HG03457 (cell line): ENCODE results near the gene DNAJB9.
"Not testable (repeated sequence)": the region's sequence is repeated elsewhere in the genome, so short reads cannot be mapped to it uniquely, and the experiment has no call there.

ENCODE experiments used
- ATAC-seq: cut with Tn5 transposase; IDR thresholded peaks from one replicate; pipeline ENCODE4 v1.9.1; 2021; ENCODE audit warnings: moderate number of reproducible peaks; ENCODE audit not compliant: unreplicated experiment

Gene DNAJB9

GRCh38 chr7:108569381-108570145 lies at the start of gene DNAJB9, which contains the start of gene THAP5:
TSS of gene DNAJB9 (plus strand) at chr7:108569874. CDS start at chr7:108571727, 1,853 bp downstream.
TSS of gene THAP5 (minus strand) at chr7:108569706. CDS start at chr7:108569569, 137 bp downstream.
- ATAC-seq, result peak; percentile 98

- no peak for ATAC-seq
Observed at GRCh38 chr7:108522780-108523179, 46.9 kb upstream of the DNAJB9 start.

GRCh38 chr7:108525327-108525984 lies 44.2 kb upstream of the DNAJB9 start:
- ATAC-seq, result peak; percentile 38

- ATAC-seq, result peak; percentile 94
Observed at GRCh38 chr7:108525985-108526767, 43.5 kb upstream of the DNAJB9 start, which contains the start of gene PNPLA8. TSS of gene PNPLA8 (minus strand) at chr7:108526135. CDS start at chr7:108515491, 10,644 bp downstream.

GRCh38 chr7:108526768-108527017 lies 43.0 kb upstream of the DNAJB9 start:
- ATAC-seq, result no peak

- no peak for ATAC-seq
Observed at GRCh38 chr7:108528183-108528712, 41.4 kb upstream of the DNAJB9 start.

- no peak for ATAC-seq
Observed at GRCh38 chr7:108529341-108529740, 40.3 kb upstream of the DNAJB9 start.

- no peak for ATAC-seq
Observed at GRCh38 chr7:108533712-108534111, 36.0 kb upstream of the DNAJB9 start.

GRCh38 chr7:108535257-108535656 lies 34.4 kb upstream of the DNAJB9 start:
- no peak for ATAC-seq

- ATAC-seq, result no peak
Observed at GRCh38 chr7:108535744-108536143, 33.9 kb upstream of the DNAJB9 start.

- no peak for ATAC-seq
Observed at GRCh38 chr7:108537229-108537628, 32.4 kb upstream of the DNAJB9 start.

- ATAC-seq, result not testable (repeated sequence)
Observed at GRCh38 chr7:108538236-108538635, 31.4 kb upstream of the DNAJB9 start.

GRCh38 chr7:108538685-108539084 lies 31.0 kb upstream of the DNAJB9 start:
- ATAC-seq, result not testable (repeated sequence)

GRCh38 chr7:108541478-108541877 lies 28.2 kb upstream of the DNAJB9 start:
- ATAC-seq, result no peak

- not testable (repeated sequence) for ATAC-seq
Observed at GRCh38 chr7:108548141-108548896, 21.4 kb upstream of the DNAJB9 start.

GRCh38 chr7:108556665-108557064 lies 13.0 kb upstream of the DNAJB9 start:
- not testable (repeated sequence) for ATAC-seq

- ATAC-seq, result no peak
Observed at GRCh38 chr7:108557191-108557590, 12.5 kb upstream of the DNAJB9 start.

- ATAC-seq, result no peak
Observed at GRCh38 chr7:108557617-108558016, 12.1 kb upstream of the DNAJB9 start.

- no peak for ATAC-seq
Observed at GRCh38 chr7:108559253-108559652, 10.4 kb upstream of the DNAJB9 start.

- no peak for ATAC-seq
Observed at GRCh38 chr7:108561047-108561619, 8.5 kb upstream of the DNAJB9 start.
